Neutrophil (primary cell): ENCODE data around the gene NEAT1.

ENCODE experiments used
- H3K27ac ChIP-seq: fragments of 200-600 bp; sonication (generic); 2 replicates; pipeline ENCODE4 v1.5.1; 2016; ENCODE audit warnings: mild to moderate bottlenecking, moderate library complexity
- H3K27me3 ChIP-seq: fragments of 200-600 bp; sonication (generic); 2 replicates; pipeline ENCODE4 v1.6.0; 2016; ENCODE audit warnings: mild to moderate bottlenecking
- H3K36me3 ChIP-seq: fragments of 200-600 bp; sonication (generic); 2 replicates; pipeline ENCODE4 v1.5.1; 2017
- H3K4me1 ChIP-seq, 2 experiments: fragments of 200-600 bp in 1 of 2; sonication (generic) in 1 of 2; 1 replicate in 1 of 2; 2 replicates in 1 of 2; pipeline versions ENCODE4 v1.5.1 to v1.6.1; 2013 to 2016; ENCODE audit warnings: low read depth in 1 of 2, low read length in 1 of 2, mild to moderate bottlenecking in 1 of 2, moderate library complexity in 1 of 2; ENCODE audit not compliant: control insufficient read depth in 1 of 2, insufficient read depth in 1 of 2
- H3K4me3 ChIP-seq, 2 experiments: fragments of 200-600 bp in 1 of 2; sonication (generic) in 1 of 2; 1 replicate in 1 of 2; 2 replicates in 1 of 2; pipeline ENCODE4 v1.5.1; 2013 to 2016; ENCODE audit warnings: low read depth in 1 of 2, low read length in 1 of 2, mild to moderate bottlenecking in 1 of 2, moderate library complexity in 1 of 2
- H3K9me3 ChIP-seq: fragments of 200-600 bp; sonication (generic); 2 replicates; pipeline ENCODE4 v1.5.1; 2016
- TF ChIP-seq, protein P1 (sequence below): fragments of 200-600 bp; sonication (generic); IDR thresholded peaks from 2 replicates; pipeline ENCODE4 v1.5.1; 2016; ENCODE audit warnings: antibody characterized with exemption

The NEAT1 gene

DNA sequence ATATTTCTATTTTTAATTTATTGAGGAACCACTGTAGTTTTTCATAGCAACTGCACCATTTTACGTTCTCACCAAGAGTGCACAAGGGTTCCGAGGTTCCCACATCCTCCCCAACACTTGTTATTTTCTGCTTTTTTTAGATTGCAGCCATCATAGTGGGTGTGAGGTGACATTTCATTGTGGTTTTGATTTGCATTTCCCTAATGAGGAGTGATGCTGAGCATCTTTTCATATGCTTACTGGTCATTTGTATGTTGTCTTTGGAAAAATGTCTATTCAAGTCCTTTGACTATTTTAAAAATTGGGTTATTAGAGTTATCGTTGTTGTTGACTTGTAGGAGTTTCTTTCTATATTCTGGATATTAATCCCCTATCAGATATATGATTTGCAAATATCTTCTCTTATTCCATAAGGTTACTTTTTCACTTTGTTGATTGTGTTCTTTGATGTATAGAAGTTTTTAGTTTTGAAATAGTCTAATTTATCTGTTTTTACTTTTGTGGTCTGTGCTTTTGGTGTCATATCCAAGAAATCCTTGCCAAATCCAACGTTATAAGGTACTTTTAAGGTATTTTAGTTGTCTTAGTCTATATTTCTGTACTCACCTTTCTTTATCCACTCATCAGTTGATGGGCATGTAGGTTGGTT lies 9.0 kb downstream of the NEAT1 start:
- peak overlapping the region; percentile 97 for H3K27ac ChIP-seq
- H3K9me3 ChIP-seq, result no peaks in the 10 kb centered on the region
- no peaks in the 10 kb centered on the region for H3K27me3 ChIP-seq
- H3K4me1 ChIP-seq, result peaks cover 96 to 98% of the 10 kb centered on the region in 2 experiments
- peaks cover 87% of the 10 kb centered on the region for H3K36me3 ChIP-seq
- TF ChIP-seq, protein P1, sequence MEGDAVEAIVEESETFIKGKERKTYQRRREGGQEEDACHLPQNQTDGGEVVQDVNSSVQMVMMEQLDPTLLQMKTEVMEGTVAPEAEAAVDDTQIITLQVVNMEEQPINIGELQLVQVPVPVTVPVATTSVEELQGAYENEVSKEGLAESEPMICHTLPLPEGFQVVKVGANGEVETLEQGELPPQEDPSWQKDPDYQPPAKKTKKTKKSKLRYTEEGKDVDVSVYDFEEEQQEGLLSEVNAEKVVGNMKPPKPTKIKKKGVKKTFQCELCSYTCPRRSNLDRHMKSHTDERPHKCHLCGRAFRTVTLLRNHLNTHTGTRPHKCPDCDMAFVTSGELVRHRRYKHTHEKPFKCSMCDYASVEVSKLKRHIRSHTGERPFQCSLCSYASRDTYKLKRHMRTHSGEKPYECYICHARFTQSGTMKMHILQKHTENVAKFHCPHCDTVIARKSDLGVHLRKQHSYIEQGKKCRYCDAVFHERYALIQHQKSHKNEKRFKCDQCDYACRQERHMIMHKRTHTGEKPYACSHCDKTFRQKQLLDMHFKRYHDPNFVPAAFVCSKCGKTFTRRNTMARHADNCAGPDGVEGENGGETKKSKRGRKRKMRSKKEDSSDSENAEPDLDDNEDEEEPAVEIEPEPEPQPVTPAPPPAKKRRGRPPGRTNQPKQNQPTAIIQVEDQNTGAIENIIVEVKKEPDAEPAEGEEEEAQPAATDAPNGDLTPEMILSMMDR, result no peak
- peak overlapping the region; percentile 93 to 95 for H3K4me3 ChIP-seq

DNA sequence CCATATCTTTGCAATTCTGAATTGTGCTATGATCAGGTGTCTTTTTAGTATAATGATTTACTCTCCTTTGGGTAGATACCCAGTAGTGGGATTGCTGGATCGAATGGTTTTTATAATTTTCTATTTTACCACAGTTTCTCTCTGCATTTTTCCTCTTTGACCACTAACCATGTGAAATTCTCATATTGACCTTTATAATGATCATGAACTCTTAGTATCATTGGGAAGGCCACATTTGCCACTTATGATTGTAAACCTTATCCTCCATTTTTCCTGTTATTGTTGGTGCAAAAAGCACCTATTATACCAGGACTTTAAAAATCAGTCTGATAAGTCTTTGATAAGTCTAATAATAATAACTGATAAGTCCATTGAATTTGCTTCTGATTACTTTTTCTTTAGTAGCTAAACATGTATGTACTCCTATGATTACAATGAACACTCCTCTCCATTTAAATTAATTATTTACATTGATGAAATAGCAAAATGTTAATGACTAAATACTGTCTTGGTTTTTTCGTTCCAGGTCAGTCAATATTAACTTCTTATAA lies 9.6 kb downstream of the NEAT1 start:
- peaks cover 91 to 95% of the 10 kb centered on the region in 2 experiments for H3K4me1 ChIP-seq
- H3K4me3 ChIP-seq, result peak overlapping the region; percentile 93 to 95

DNA sequence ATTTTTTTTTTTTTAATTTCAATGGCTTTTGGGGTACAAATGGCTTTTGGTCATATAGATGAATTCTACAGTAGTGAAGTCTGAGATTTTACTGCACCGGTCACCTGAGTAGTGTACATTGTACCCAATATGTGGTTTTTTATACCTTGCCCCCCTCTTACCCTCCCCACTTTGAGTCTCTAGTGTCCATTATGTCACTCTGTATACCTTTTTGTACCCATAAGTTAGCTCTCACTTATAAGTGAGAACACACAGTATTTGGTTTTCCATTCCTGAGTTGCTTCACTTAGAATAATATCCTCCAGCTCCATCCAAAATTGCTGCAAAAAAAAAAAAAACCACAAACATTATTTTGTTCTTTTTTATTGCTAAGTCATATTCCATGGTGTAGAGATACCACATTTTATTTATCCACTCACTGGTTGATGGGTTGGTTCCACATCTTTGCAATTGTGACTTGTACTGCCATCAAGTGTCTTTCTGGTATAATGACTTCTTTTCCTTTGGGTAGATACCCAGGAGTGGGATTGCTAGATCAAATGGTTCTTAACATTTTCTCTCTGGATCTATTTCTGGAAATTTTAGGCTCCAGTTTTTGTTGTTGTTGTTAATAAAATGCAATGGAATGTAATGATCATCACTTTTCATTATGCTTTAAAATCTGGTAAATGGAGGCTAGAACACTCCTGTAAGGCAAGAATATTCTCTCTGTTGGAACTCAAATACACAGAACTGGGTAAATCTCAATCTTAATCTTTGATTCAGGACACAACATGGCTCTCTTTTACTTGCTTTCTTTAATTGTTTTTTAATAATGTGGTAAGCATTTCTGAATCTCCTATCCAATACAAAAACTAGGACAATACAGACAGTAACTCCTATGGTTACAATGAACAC lies 10.3 kb downstream of the NEAT1 start:
- Histone ChIP-seq H3K27ac (peak overlapping the region; percentile 32), H3K4me1 (peaks cover 89 to 92% of the 10 kb centered on the region in 2 experiments), H3K27me3 (no peaks in the 10 kb centered on the region), H3K4me3 (peak overlapping the region; percentile 11 to 93), H3K36me3 (peaks cover 85% of the 10 kb centered on the region), H3K9me3 (no peaks in the 10 kb centered on the region)
- TF ChIP-seq, protein P1, result peak; percentile 8

More for the DNA sequence above, 9.6 kb downstream of the NEAT1 start:
- Histone ChIP-seq H3K27ac (peak overlapping the region; percentile 97), H3K9me3 (no peaks in the 10 kb centered on the region), H3K36me3 (peaks cover 85% of the 10 kb centered on the region), H3K27me3 (no peaks in the 10 kb centered on the region)
- TF ChIP-seq, protein P1, result no peak

DNA sequence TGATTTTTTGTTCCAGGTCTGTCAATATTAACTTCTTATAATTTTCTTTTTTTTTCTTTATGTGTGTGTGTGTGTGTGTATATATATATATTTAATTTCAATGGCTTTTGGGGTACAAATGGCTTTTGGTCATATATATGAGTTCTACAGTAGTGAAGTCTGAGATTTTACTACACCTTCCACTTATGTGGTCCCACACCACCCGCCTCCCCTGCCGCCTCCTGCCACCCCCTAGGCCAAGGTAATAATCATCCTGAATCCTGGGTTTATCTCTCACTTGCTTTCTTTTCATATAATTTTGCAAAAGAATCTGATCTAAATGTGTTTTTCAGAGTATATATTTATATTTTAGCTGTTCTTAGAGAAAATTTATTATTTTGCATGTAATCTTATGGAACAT lies 11.1 kb downstream of the NEAT1 start:
- TF ChIP-seq, protein P1, result no peak
- Histone ChIP-seq H3K4me1 (peaks cover 85 to 86% of the 10 kb centered on the region in 2 experiments), H3K27ac (peak overlapping the region; percentile 60), H3K27me3 (no peaks in the 10 kb centered on the region), H3K9me3 (no peaks in the 10 kb centered on the region), H3K4me3 (no peak overlapping the region), H3K36me3 (peaks cover 87% of the 10 kb centered on the region)

DNA sequence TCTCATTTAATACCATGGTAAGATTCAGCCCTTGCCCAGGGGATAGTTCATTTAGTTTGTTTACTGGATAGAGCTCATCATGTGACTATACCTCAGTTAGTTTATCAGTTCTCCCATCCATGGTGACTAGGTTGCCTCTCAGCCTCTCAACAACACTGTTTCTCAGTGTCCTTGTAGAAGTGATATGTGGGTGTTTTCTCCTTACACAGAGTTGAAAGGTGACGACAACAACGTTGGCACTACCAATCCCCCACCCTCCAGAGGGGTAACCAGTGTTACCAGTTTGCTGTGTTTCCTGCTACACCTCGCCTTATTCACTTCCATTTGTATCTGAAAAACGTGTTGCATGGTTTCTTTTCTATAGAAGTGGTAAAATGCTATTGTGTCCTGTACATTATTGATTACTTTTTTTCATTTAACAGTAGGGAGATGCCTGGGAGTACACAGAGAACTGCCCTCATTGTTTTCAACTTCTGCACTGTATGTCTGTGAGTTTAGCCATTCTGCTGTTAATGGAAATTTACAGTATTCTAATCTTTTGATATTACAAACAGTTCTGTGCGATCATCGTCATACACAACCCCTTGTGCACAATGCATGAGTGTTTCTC lies 11.6 kb downstream of the NEAT1 start:
- H3K27me3 ChIP-seq, result no peaks in the 10 kb centered on the region
- H3K4me1 ChIP-seq, result peaks cover 85 to 86% of the 10 kb centered on the region in 2 experiments
- peak overlapping the region in 1 of 2 experiments; percentile 13 for H3K4me3 ChIP-seq
- peaks cover 90% of the 10 kb centered on the region for H3K36me3 ChIP-seq
- TF ChIP-seq, protein P1, result no peak
- no peaks in the 10 kb centered on the region for H3K9me3 ChIP-seq
- peak overlapping the region; percentile 60 for H3K27ac ChIP-seq
